Karpas-422 (cell line): ENCODE measurements around the gene PAX2. TPM values are rescaled to one million over a fixed set of nuclear protein-coding genes. Genes with fewer than 3 reads are reported as not detected.

Experiments used
- DNase-seq: peaks from one replicate; pipeline ENCODE4 v3.0.0-alpha.2; 2015
- H2AFZ ChIP-seq: fragments of 200-600 bp; sonication (generic); 2 replicates; pipeline ENCODE4 v1.6.1; 2014; ENCODE audit warnings: antibody characterized with exemption, low read length, mixed read lengths
- H3K27ac ChIP-seq: fragments of 200-600 bp; sonication (generic); 2 replicates; pipeline ENCODE4 v1.5.1; 2014; ENCODE audit warnings: mild to moderate bottlenecking, low read length, moderate library complexity
- H3K27me3 ChIP-seq: fragments of 200-600 bp; sonication (generic); 2 replicates; pipeline ENCODE4 v1.6.1; 2014; ENCODE audit warnings: low read length, mixed read lengths
- H3K36me3 ChIP-seq: fragments of 200-600 bp; sonication (generic); 2 replicates; pipeline ENCODE4 v1.6.1; 2014; ENCODE audit warnings: low read length, mixed read lengths; ENCODE audit not compliant: insufficient read depth
- H3K4me1 ChIP-seq: fragments of 200-600 bp; sonication (generic); 2 replicates; pipeline ENCODE4 v1.6.1; 2014; ENCODE audit warnings: mild to moderate bottlenecking, low read length, mixed read lengths
- H3K4me2 ChIP-seq: fragments of 200-600 bp; sonication (generic); 2 replicates; pipeline ENCODE4 v1.6.1; 2014; ENCODE audit warnings: low read length, low read depth, mild to moderate bottlenecking; ENCODE audit not compliant: poor library complexity, severe bottlenecking
- H3K4me3 ChIP-seq: fragments of 200-600 bp; sonication (generic); 2 replicates; pipeline ENCODE4 v1.5.1; 2014; ENCODE audit warnings: mild to moderate bottlenecking, antibody characterized with exemption, low read length, mixed read lengths
- H3K79me2 ChIP-seq: fragments of 200-600 bp; sonication (generic); 2 replicates; pipeline ENCODE4 v1.6.1; 2014; ENCODE audit warnings: mild to moderate bottlenecking, low read length, mixed read lengths
- H3K9ac ChIP-seq: fragments of 200-600 bp; sonication (generic); 2 replicates; pipeline ENCODE4 v1.6.0; 2014; ENCODE audit warnings: low read length
- H3K9me2 ChIP-seq: fragments of 200-600 bp; sonication (generic), shearing (Covaris generic); replicated peaks from 2 replicates; pipeline ENCODE4 v1.6.0; 2014; ENCODE audit warnings: mild to moderate bottlenecking, low read length, moderate library complexity; ENCODE audit not compliant: insufficient read depth
- H3K9me3 ChIP-seq: fragments of 300-700, 200-600 bp; sonication (generic); 2 replicates; pipeline ENCODE4 v1.6.1; 2014; ENCODE audit warnings: low read length, mixed read lengths
- H4K20me1 ChIP-seq: fragments of 200-600 bp; sonication (generic); 2 replicates; pipeline ENCODE4 v1.6.1; 2014; ENCODE audit warnings: mild to moderate bottlenecking, antibody characterized with exemption, low read length, low read depth; ENCODE audit not compliant: insufficient read depth
- total RNA-seq: library from RNA; depleted of rRNA; stranded (reverse); fragments of >200 nt; shearing (Covaris generic); gene quantifications from 2 replicates; pipeline ENCODE4 v1.2.3, GENCODE V29; 2014; ENCODE audit warnings: low replicate concordance

Gene PAX2
- total RNA-seq, 1 experiment from 2014 or later: not detected

GRCh38 chr10:100831742-100832141 lies 86.4 kb downstream of the PAX2 start:
- H3K27me3 ChIP-seq: no peaks in the 10 kb centered on the region
- H3K4me1 ChIP-seq: peaks cover 17% of the 10 kb centered on the region
- H4K20me1 ChIP-seq: no peaks in the 10 kb centered on the region
- no peak for DNase-seq
- H3K9me3 ChIP-seq: no peaks in the 10 kb centered on the region
- H3K9ac ChIP-seq: no peak overlapping the region
- H3K4me2 ChIP-seq: no peak overlapping the region
- H3K9me2 ChIP-seq: no peaks in the 10 kb centered on the region
- no peak overlapping the region for H3K4me3 ChIP-seq
- no peak overlapping the region for H3K27ac ChIP-seq
- no peaks in the 10 kb centered on the region for H3K79me2 ChIP-seq
- no peaks in the 10 kb centered on the region for H3K36me3 ChIP-seq
- no peak overlapping the region for H2AFZ ChIP-seq

- Histone ChIP-seq H3K9ac (no peak overlapping the region), H3K27ac (no peak overlapping the region), H3K9me2 (no peaks in the 10 kb centered on the region), H3K4me2 (no peak overlapping the region), H3K4me3 (no peak overlapping the region), H3K79me2 (no peaks in the 10 kb centered on the region), H2AFZ (no peak overlapping the region), H3K9me3 (no peaks in the 10 kb centered on the region), H3K4me1 (no peaks in the 10 kb centered on the region), H3K36me3 (no peaks in the 10 kb centered on the region), H3K27me3 (no peaks in the 10 kb centered on the region), H4K20me1 (no peaks in the 10 kb centered on the region)
- no peak for DNase-seq
Observed at GRCh38 chr10:100835810-100836209, 90.4 kb downstream of the PAX2 start.

- Histone ChIP-seq H3K9me2 (no peaks in the 10 kb centered on the region), H3K27ac (no peak overlapping the region), H4K20me1 (no peaks in the 10 kb centered on the region), H3K27me3 (no peaks in the 10 kb centered on the region), H3K9ac (no peak overlapping the region), H3K79me2 (no peaks in the 10 kb centered on the region), H3K36me3 (no peaks in the 10 kb centered on the region), H3K4me2 (no peak overlapping the region), H3K4me3 (no peak overlapping the region), H3K9me3 (no peaks in the 10 kb centered on the region), H3K4me1 (no peaks in the 10 kb centered on the region), H2AFZ (no peak overlapping the region)
- DNase-seq: no peak
Observed at GRCh38 chr10:100836891-100837290, 91.5 kb downstream of the PAX2 start.

GRCh38 chr10:100837300-100837699 lies 91.9 kb downstream of the PAX2 start:
- Histone ChIP-seq H3K27me3 (no peaks in the 10 kb centered on the region), H3K4me3 (no peak overlapping the region), H3K36me3 (no peaks in the 10 kb centered on the region), H3K9me2 (no peaks in the 10 kb centered on the region), H3K27ac (no peak overlapping the region), H2AFZ (no peak overlapping the region), H3K4me1 (no peaks in the 10 kb centered on the region), H3K9ac (no peak overlapping the region), H3K4me2 (no peak overlapping the region), H3K79me2 (no peaks in the 10 kb centered on the region), H3K9me3 (no peaks in the 10 kb centered on the region), H4K20me1 (no peaks in the 10 kb centered on the region)
- no peak for DNase-seq

- no peak overlapping the region for H2AFZ ChIP-seq
- DNase-seq: no peak
- H3K4me1 ChIP-seq: no peaks in the 10 kb centered on the region
- H3K4me2 ChIP-seq: no peak overlapping the region
- H3K79me2 ChIP-seq: no peaks in the 10 kb centered on the region
- no peaks in the 10 kb centered on the region for H4K20me1 ChIP-seq
- no peaks in the 10 kb centered on the region for H3K9me3 ChIP-seq
- no peak overlapping the region for H3K9ac ChIP-seq
- no peaks in the 10 kb centered on the region for H3K9me2 ChIP-seq
- no peak overlapping the region for H3K4me3 ChIP-seq
- no peaks in the 10 kb centered on the region for H3K27me3 ChIP-seq
- H3K27ac ChIP-seq: no peak overlapping the region
- H3K36me3 ChIP-seq: no peaks in the 10 kb centered on the region
Observed at GRCh38 chr10:100838986-100839385, 93.6 kb downstream of the PAX2 start.

GRCh38 chr10:100841528-100841927 lies 96.1 kb downstream of the PAX2 start:
- Histone ChIP-seq H3K4me3 (no peak overlapping the region), H4K20me1 (no peaks in the 10 kb centered on the region), H2AFZ (no peak overlapping the region), H3K4me1 (no peaks in the 10 kb centered on the region), H3K4me2 (no peak overlapping the region), H3K9me2 (no peaks in the 10 kb centered on the region), H3K9ac (no peak overlapping the region), H3K27ac (no peak overlapping the region), H3K36me3 (no peaks in the 10 kb centered on the region), H3K27me3 (no peaks in the 10 kb centered on the region), H3K79me2 (no peaks in the 10 kb centered on the region), H3K9me3 (no peaks in the 10 kb centered on the region)
- DNase-seq: no peak

- H3K4me1 ChIP-seq: no peaks in the 10 kb centered on the region
- H3K27me3 ChIP-seq: 0 out of 2 replicates have a peak, but pooled peaks cover 2% of the 10 kb centered on the region
- H3K9me2 ChIP-seq: no peaks in the 10 kb centered on the region
- no peak for DNase-seq
- no peaks in the 10 kb centered on the region for H3K9me3 ChIP-seq
- no peak overlapping the region for H3K27ac ChIP-seq
- H4K20me1 ChIP-seq: no peaks in the 10 kb centered on the region
- no peak overlapping the region for H2AFZ ChIP-seq
- H3K36me3 ChIP-seq: no peaks in the 10 kb centered on the region
- no peak overlapping the region for H3K9ac ChIP-seq
- H3K4me2 ChIP-seq: no peak overlapping the region
- no peak overlapping the region for H3K4me3 ChIP-seq
- no peaks in the 10 kb centered on the region for H3K79me2 ChIP-seq
Observed at GRCh38 chr10:100847440-100847839, 102.1 kb downstream of the PAX2 start.

GRCh38 chr10:100848770-100849169 lies 103.4 kb downstream of the PAX2 start:
- no peaks in the 10 kb centered on the region for H3K9me2 ChIP-seq
- no peak overlapping the region for H3K4me3 ChIP-seq
- DNase-seq: no peak
- H3K9me3 ChIP-seq: no peaks in the 10 kb centered on the region
- no peaks in the 10 kb centered on the region for H3K36me3 ChIP-seq
- H2AFZ ChIP-seq: no peak overlapping the region
- H3K27ac ChIP-seq: no peak overlapping the region
- H3K9ac ChIP-seq: no peak overlapping the region
- no peaks in the 10 kb centered on the region for H3K4me1 ChIP-seq
- H3K27me3 ChIP-seq: 0 out of 2 replicates have a peak, but pooled peaks cover 2% of the 10 kb centered on the region
- no peaks in the 10 kb centered on the region for H4K20me1 ChIP-seq
- H3K79me2 ChIP-seq: no peaks in the 10 kb centered on the region
- no peak overlapping the region for H3K4me2 ChIP-seq

GRCh38 chr10:100858261-100858660 lies 112.9 kb downstream of the PAX2 start:
- Histone ChIP-seq H3K27me3 (no peaks in the 10 kb centered on the region), H2AFZ (no peak overlapping the region), H3K79me2 (no peaks in the 10 kb centered on the region), H3K4me1 (no peaks in the 10 kb centered on the region), H3K36me3 (no peaks in the 10 kb centered on the region), H3K9me2 (no peaks in the 10 kb centered on the region), H3K4me3 (no peak overlapping the region), H4K20me1 (no peaks in the 10 kb centered on the region), H3K4me2 (no peak overlapping the region), H3K9ac (no peak overlapping the region), H3K27ac (no peak overlapping the region), H3K9me3 (no peaks in the 10 kb centered on the region)
- no peak for DNase-seq
